ENCODE results near the gene POLR2I.
A peak's percentile ranks its signal among the peaks of the same experiment; 100 is the strongest.

Gene POLR2I

GRCh38 chr19:36141039-36141927, 26.6 kb upstream of the POLR2I start:
- Histone ChIP-seq H3K27ac (ENCODE audit: poor library complexity, severe bottlenecking) (peak overlapping the region; percentile 95), H3K4me3 (ENCODE audit: severe bottlenecking) (peak overlapping the region; percentile 72), H3K27me3 (ENCODE audit: insufficient read depth, poor library complexity, severe bottlenecking) (no peaks in the 10 kb centered on the region), H3K4me1 (ENCODE audit: insufficient read depth, poor library complexity, severe bottlenecking) (peaks cover 9% of the 10 kb centered on the region), H3K36me3 (ENCODE audit: low read depth) (peaks cover 42% of the 10 kb centered on the region), H3K9me3 (ENCODE audit: severe bottlenecking) (no peaks in the 10 kb centered on the region)
- ATAC-seq (ENCODE audit: low read depth) (peak; percentile 56), DNase-seq (ENCODE audit: low spot score) (peak; percentile 89)
- no peak for TF ChIP-seq CTCF (IDR thresholded peaks at IDR 0.05; ENCODE audit: poor library complexity, severe bottlenecking)

- Histone ChIP-seq H3K27ac (ENCODE audit: poor library complexity, severe bottlenecking) (peak overlapping the region; percentile 95), H3K4me1 (ENCODE audit: insufficient read depth, poor library complexity, severe bottlenecking) (peaks cover 12% of the 10 kb centered on the region), H3K27me3 (ENCODE audit: insufficient read depth, poor library complexity, severe bottlenecking) (no peaks in the 10 kb centered on the region), H3K9me3 (ENCODE audit: severe bottlenecking) (no peaks in the 10 kb centered on the region), H3K4me3 (ENCODE audit: severe bottlenecking) (peak overlapping the region; percentile 72), H3K36me3 (ENCODE audit: low read depth) (peaks cover 34% of the 10 kb centered on the region)
- DNase-seq (ENCODE audit: low spot score) (no peak), ATAC-seq (ENCODE audit: low read depth) (peak; percentile 5; the same call in 1 of the 3 replicates)
- TF ChIP-seq CTCF (IDR thresholded peaks at IDR 0.05; ENCODE audit: poor library complexity, severe bottlenecking): no peak
Observed at GRCh38 chr19:36140304-36141038, 25.8 kb upstream of the POLR2I start.

GRCh38 chr19:36139473-36140303, 25.0 kb upstream of the POLR2I start, which contains the start of gene CAPNS1:
Gene CAPNS1 (plus strand): TSS chr19:36140066. CDS start chr19:36141012, 946 bp downstream.
- peak within 1 kb of the TSS; percentile 72 for H3K4me3 ChIP-seq (ENCODE audit: severe bottlenecking)
- H3K36me3 ChIP-seq (ENCODE audit: low read depth): peaks cover 26% of the 10 kb centered on the region
- H3K27me3 ChIP-seq (ENCODE audit: insufficient read depth, poor library complexity, severe bottlenecking): no peaks in the 10 kb centered on the region
- peak; percentile 94 for DNase-seq (ENCODE audit: low spot score)
- ATAC-seq (ENCODE audit: low read depth): peak; percentile 61
- no peaks in the 10 kb centered on the region for H3K9me3 ChIP-seq (ENCODE audit: severe bottlenecking)
- TF ChIP-seq CTCF (IDR thresholded peaks at IDR 0.05; ENCODE audit: poor library complexity, severe bottlenecking): no peak
- H3K27ac ChIP-seq (ENCODE audit: poor library complexity, severe bottlenecking): peak within 1 kb of the TSS; percentile 95
- peaks cover 12% of the 10 kb centered on the region for H3K4me1 ChIP-seq (ENCODE audit: insufficient read depth, poor library complexity, severe bottlenecking)

- H3K27ac ChIP-seq (ENCODE audit: poor library complexity, severe bottlenecking): peak overlapping the region; percentile 95
- ATAC-seq (ENCODE audit: low read depth): no peak
- no peak for TF ChIP-seq CTCF (IDR thresholded peaks at IDR 0.05; ENCODE audit: poor library complexity, severe bottlenecking)
Observed at GRCh38 chr19:36139120-36139472, 24.4 kb upstream of the POLR2I start.

More at GRCh38 chr19:36139120-36139472, 24.4 kb upstream of the POLR2I start:
- H3K4me3 ChIP-seq (ENCODE audit: severe bottlenecking): peak overlapping the region; percentile 72
- H3K36me3 ChIP-seq (ENCODE audit: low read depth): peaks cover 20% of the 10 kb centered on the region
- DNase-seq (ENCODE audit: low spot score): no peak
- peaks cover 12% of the 10 kb centered on the region for H3K4me1 ChIP-seq (ENCODE audit: insufficient read depth, poor library complexity, severe bottlenecking)
- H3K9me3 ChIP-seq (ENCODE audit: severe bottlenecking): no peaks in the 10 kb centered on the region
- H3K27me3 ChIP-seq (ENCODE audit: insufficient read depth, poor library complexity, severe bottlenecking): no peaks in the 10 kb centered on the region
